Germinal center (tissue), 1 donor: ENCODE measurements around the gene SPOCK1.
"Not testable (repeated sequence)": the region's sequence is repeated elsewhere in the genome, so short reads cannot be mapped to it uniquely, and the experiment has no call there.

Experiments used
- DNase-seq: peaks from one replicate; pipeline ENCODE4 v3.0.0; 2012; ENCODE audit warnings: mixed read lengths, low spot score

The SPOCK1 gene

GRCh38 chr5:137263371-137264005 is 235.6 kb downstream of the SPOCK1 start:
- no peak for DNase-seq

- no peak for DNase-seq
These were observed 236.3 kb downstream of the SPOCK1 start for GRCh38 chr5:137262818-137263217.

GRCh38 chr5:137260820-137261695 is 238.1 kb downstream of the SPOCK1 start:
- DNase-seq = no peak

- DNase-seq = not testable (repeated sequence)
These were observed 240.0 kb downstream of the SPOCK1 start for GRCh38 chr5:137259115-137259514.

GRCh38 chr5:137254119-137255090 is 244.7 kb downstream of the SPOCK1 start:
- DNase-seq = no peak

- no peak for DNase-seq
These were observed 246.6 kb downstream of the SPOCK1 start for GRCh38 chr5:137252512-137252911.

- DNase-seq = no peak
These were observed 248.7 kb downstream of the SPOCK1 start for GRCh38 chr5:137250421-137250820.

GRCh38 chr5:137248527-137248926 is 250.6 kb downstream of the SPOCK1 start:
- no peak for DNase-seq

GRCh38 chr5:137245438-137245837 is 253.7 kb downstream of the SPOCK1 start:
- DNase-seq = no peak

GRCh38 chr5:137240285-137240684 is 258.8 kb downstream of the SPOCK1 start:
- DNase-seq = no peak

GRCh38 chr5:137236849-137237507 is 262.1 kb downstream of the SPOCK1 start:
- no peak for DNase-seq

- no peak for DNase-seq
These were observed 262.9 kb downstream of the SPOCK1 start for GRCh38 chr5:137236252-137236651.

GRCh38 chr5:137234973-137235943 is 263.9 kb downstream of the SPOCK1 start:
- DNase-seq = no peak

GRCh38 chr5:137233726-137234125 is 265.4 kb downstream of the SPOCK1 start:
- no peak for DNase-seq

- not testable (repeated sequence) for DNase-seq
These were observed 265.8 kb downstream of the SPOCK1 start for GRCh38 chr5:137233304-137233703.

- DNase-seq = no peak
These were observed 267.6 kb downstream of the SPOCK1 start for GRCh38 chr5:137231540-137231939.

GRCh38 chr5:137228816-137229215 is 270.3 kb downstream of the SPOCK1 start:
- DNase-seq = no peak

GRCh38 chr5:137226081-137226480 is 273.0 kb downstream of the SPOCK1 start:
- no peak for DNase-seq

GRCh38 chr5:137223324-137224295 is 275.5 kb downstream of the SPOCK1 start:
- DNase-seq = no peak
